NCI-H1105 (cell line): ENCODE results near the gene CBLC.
"Not testable (repeated sequence)": the region's sequence is repeated elsewhere in the genome, so short reads cannot be mapped to it uniquely, and the experiment has no call there.

Experiments
- DNase-seq: peaks from one replicate; lab custom pipeline; 2025; lab: John Stamatoyannopoulos, UW

Gene CBLC

DNA sequence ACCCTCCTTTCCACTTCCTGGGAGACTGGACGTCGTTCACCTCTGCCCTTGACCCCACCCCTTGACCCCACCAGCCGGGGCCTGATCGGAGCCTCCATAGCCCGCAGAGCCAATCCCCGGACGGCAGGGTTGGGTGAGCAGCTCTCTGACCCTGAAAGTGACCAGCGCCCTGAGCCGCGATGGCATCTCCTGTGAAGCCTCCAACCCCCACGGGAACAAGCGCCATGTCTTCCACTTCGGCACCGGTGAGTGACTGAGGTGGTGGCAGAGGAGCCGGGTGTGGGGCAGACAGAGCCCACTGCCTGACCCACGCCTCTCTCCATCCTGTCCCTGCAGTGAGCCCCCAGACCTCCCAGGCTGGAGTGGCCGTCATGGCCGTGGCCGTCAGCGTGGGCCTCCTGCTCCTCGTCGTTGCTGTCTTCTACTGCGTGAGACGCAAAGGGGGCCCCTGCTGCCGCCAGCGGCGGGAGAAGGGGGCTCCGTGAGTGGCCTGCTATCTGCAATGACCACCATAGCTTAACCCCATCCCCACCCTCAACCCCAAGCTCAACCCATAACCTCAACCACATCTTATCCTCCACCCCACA, 41.6 kb downstream of the CBLC start:
- no peak for DNase-seq

GRCh38 chr19:44820648-44821609, 43.2 kb downstream of the CBLC start:
- no peak for DNase-seq

DNA sequence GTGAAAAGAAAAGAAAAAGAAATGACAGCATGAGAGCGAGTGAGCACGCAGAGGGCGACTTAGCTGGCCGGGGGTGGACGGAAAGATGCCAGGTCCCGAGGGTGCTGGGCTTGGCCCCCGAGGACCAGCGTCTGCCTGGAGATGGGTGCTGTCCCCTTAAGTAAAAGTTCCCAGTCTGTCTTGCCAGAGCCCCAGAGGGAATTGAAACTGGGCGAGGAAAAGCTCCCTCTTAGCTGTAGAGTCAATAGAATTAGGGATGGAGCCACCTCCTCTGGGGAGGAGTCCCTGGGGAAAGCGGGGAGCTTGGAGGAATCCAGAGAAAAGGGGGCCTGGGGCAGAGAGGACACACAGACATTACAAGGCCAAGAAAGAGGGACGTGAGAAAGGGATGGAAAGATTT, 44.5 kb downstream of the CBLC start:
- no peak for DNase-seq

- no peak for DNase-seq
Measured at GRCh38 chr19:44822670-44823372, 45.1 kb downstream of the CBLC start.

DNA sequence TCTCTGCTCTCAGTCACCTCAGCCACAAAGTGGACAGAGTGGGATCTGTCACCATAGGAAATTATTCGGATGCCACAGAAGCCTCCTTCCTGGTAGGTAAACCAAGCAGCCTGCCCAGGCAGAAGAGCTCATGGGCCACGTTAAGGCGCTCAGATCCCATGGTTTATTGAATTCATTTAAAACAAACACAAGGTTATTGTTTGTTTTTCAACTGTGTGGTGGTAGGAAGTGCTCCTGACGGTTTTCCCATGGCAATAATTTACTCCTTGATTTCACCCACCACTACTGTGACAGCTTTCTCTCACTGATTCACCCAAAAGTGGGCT, 45.6 kb downstream of the CBLC start:
- no peak for DNase-seq

- no peak for DNase-seq
Measured at GRCh38 chr19:44824761-44825160, 47.1 kb downstream of the CBLC start.

DNA sequence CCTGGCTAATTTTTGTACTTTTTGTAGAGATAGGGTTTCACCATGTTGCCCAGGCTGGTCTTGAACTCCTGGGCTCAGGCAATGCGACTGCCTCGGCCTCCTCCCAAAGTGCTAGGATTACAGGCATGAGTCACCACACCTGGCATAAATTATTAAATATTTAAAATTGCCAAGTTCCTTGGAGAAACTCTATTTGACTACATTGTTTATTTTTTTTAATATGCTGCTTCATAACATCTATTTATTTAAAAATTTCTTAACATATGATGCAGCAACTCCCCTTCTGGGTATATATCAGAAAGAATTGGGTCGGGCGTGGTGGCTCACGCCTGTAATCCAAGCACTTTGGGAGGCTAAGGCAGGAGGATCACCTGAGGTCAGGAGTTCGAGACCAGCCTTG, 55.2 kb downstream of the CBLC start:
- DNase-seq = not testable (repeated sequence)

- not testable (repeated sequence) for DNase-seq
Measured at GRCh38 chr19:44834399-44834798, 56.7 kb downstream of the CBLC start.

- DNase-seq = no peak
Measured at GRCh38 chr19:44839276-44839675, 61.6 kb downstream of the CBLC start.

- DNase-seq = no peak
Measured at GRCh38 chr19:44840811-44841210, 63.1 kb downstream of the CBLC start.

DNA sequence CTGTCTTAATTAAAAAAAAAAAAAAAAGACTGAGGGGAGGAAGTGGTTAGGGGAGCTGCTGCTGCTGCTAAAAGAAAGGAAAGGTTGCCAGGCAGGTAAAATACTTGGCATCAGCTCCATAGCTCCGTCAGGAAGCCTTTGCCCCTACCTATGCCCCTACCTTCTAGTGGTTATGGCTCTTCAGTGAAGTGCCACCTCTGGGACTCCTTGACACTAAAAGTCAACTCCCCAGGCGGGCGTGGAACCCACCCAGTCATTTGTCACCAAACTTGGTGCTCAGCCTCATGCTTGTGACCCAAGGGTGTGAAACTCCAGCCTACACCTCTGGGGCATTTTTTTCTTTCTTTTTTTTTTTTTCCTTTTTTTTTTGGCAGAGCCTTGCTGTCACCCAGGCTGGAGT, 63.5 kb downstream of the CBLC start:
- DNase-seq = no peak

- DNase-seq = no peak
Measured at GRCh38 chr19:44845286-44845611, 67.6 kb downstream of the CBLC start.

GRCh38 chr19:44845612-44846454, 68.1 kb downstream of the CBLC start, which contains the start of gene NECTIN2:
NECTIN2 (plus strand) TSS chr19:44846297; CDS start chr19:44846526, 229 bp downstream.
- DNase-seq = peak; percentile 96

DNA sequence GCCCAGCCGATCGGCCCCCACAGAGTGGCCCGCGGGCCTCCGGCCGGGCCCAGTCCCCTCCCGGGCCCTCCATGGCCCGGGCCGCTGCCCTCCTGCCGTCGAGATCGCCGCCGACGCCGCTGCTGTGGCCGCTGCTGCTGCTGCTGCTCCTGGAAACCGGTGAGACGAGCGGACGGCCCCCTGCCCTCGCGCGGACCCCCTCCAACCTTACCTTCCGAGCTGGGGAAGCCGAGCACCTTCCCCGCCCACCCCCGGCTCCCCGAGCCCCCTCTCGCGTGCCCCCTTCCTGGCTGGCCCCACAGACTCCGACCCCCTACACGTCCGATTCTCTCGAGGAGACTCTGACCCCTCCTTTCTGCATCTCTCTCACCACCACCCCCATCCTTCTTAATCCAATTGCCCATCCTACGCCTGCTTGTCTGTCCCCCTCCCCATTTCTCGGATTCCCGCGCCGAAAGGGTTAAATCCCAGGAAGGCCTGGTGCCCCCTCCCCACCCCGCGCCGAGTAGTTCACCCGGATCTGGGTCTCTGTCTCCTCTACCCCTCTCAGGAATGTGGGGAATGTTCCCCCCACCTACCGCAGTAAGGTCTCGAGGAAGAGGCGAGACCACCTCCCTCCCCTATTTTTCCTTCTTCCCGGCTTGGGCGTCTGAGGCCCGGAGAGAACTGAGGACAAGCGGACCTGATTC, 68.9 kb downstream of the CBLC start:
- DNase-seq = no peak

- DNase-seq = peak; percentile 75
Measured at GRCh38 chr19:44847144-44848035, 69.7 kb downstream of the CBLC start.

DNA sequence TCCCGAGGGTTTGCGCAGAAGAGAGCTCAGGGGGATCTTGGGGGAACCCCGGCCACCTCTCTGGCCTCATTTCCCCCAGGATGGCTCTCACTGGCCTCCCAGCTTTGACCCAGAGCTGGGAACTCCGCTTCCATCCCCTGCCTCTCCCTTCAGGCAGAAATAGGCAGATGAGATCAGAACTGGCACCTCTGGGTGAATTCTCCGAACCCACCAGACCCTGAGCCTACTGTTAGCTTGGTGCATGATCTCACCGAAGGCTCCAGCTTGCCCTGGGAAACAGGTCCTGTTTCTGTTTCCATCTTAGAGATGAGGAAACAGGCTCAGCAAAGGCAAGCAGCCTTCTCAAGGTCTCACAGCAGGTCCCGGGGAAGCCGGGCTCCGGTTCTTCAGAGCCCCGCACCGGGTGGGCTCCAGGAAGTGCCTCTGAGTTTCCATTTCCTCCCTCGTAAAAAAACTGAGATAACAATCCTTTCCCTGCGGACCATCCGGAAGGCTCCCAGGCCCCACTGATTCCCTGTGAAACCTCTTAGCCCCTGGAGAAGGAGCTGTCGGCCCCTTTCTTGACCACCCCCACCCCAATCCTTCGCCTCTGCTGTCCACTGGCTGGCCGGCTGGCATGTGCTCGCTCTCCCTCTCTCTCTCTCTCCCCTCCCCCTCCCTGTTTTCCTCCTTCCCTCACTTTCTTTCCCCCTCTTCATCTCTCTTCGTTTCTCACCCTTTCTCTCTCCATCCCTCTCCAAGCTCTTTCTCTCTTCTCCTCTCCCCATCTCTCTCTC, 70.5 kb downstream of the CBLC start:
- DNase-seq = no peak

DNA sequence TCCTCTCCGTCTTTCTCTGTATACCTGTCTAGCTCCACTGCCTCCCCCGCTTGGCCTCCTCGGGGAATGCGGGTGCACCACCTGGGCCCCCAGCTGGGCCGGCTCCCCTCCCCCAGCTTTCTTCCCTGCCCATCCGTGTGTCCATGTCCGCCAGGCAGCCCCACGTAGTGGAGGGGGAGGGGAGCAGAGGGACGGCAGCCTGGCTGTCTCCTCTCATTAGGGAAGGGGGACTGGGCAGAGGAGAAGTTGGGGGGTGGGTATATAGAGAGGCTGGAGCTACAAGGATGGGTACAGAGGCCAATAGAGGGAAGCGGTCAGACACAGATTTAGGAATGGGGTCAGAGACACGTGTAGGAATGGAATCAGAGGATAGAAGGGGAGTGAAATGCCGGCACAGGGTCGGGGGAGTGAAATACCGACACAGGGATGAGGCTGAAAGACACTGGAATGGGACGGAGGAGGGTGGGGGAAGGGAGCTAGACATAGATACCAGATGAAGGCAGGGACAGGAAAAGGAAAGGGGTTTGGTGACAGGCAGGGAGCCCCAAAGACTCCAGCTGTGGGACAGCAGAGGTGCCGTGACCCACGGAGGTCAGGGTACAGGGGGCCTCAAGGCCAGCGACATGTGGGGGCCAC, 71.2 kb downstream of the CBLC start:
- DNase-seq = no peak
